Renal cortical epithelial cell (primary cell): ENCODE results near the gene ZNF787. TPM values are rescaled to one million over a fixed set of nuclear protein-coding genes. Genes with fewer than 3 reads are reported as not detected.
"Not testable (repeated sequence)": the region's sequence is repeated elsewhere in the genome, so short reads cannot be mapped to it uniquely, and the experiment has no call there.

Source experiments
- DNase-seq: peaks from one replicate; pipeline ENCODE4 v3.0.0-alpha.2; 2011; ENCODE audit warnings: low read depth
- total RNA-seq: library from RNA; depleted of rRNA; stranded (reverse); fragments of >200 nt; gene quantifications from 2 replicates; pipeline ENCODE4 v1.2.3, GENCODE V29; 2014

Gene ZNF787
- total RNA-seq = 25.6 and 41.0 TPM in 2 replicates

DNA sequence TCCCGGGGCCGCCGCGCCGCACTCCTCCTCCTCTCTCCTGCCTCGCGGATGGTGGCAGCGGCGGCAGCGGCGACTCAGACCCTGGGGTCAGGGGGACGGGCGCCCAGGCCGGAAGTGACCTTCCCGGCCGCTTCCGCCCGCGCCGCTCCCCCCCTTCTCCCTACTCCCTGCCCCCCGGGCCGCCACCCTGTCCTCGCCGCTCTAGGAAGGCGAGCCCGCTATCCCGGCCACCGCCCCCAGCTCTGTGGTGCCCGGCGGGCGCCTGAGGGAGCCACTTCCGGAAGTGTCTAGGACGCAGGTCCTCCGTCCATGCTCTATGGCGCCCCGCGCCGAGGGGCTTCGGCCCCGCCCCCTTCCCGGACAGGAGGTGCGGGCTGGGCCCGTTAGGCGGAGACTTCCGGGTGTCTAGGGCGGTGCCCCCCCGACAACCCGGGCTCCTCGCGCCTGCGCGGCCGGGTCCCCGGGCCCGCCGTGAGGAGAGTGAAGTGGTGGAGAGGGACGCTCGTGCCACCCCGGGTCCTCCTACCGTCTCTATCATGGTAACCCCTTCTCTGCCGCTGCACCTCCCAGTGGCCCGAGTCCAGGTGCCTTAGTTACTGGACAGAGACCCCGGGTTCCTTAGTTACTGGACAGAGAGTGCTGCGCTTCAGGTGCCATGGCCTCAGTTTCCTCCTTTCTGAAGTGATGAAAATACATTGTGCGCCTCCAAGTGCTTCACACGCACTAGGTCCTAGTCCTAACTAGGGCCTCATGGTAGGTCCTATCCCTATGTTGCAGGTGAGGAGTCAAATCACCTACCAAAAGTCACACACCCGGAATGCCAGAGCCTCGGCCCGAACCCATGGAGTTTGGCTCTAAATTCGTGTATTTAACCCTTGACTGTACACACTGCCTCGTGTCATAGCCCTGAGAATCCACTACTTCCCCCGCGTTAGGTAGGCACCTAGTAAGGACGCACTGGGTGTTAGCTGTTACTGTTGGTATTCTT lies at the start of gene ZNF787:
Gene ZNF787 (minus strand): TSS at position 116 of the 988 bp plus-strand sequence. CDS start 18,078 bp downstream, outside the sequence.
- DNase-seq = peak; percentile 85

GRCh38 chr19:56170261-56170660 lies 49.2 kb upstream of the ZNF787 start:
- peak; percentile 90 for DNase-seq

- peak; percentile 10 for DNase-seq
Measured at GRCh38 chr19:56167064-56167578, 46.0 kb upstream of the ZNF787 start.

DNA sequence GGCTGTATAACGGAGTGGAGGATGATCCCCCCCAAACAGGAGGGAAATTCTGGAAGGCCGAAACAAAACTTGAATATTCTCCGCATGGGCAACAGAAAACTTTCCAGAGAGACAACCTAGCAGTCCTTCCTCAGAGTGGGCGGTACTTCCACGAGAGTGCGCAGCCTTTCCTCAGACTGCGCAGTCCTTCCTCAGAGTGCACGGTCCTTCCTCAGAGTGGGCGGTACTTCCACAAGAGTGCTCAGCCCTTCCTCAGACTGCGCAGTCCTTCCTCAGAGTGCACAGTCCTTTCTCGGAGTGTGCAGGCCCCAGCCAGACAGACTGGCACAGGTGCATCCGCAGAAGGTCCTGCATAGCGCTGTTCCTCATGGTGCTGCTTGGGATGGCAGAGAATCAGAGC lies 42.0 kb upstream of the ZNF787 start:
- DNase-seq = no peak

DNA sequence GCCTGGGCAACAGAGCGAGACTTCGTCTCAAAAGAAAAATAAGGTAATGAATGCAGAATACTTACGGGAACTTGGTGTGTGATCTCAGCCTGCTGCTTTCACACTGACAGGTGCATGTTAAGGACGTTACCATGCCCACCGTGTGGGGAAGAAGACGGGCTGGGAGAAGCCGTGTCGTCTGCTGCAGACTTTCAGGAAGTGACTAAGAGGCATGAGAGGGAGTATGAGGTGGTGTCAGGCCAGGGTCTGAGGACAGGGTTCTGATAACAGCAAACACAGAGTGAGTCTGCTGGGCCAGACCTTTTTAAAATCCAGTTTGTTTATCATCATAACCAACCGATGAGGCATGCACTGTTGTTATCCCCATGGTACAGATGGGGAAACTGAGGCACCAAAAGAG lies 41.2 kb upstream of the ZNF787 start:
- peak; percentile 26 for DNase-seq

- no peak for DNase-seq
Measured at GRCh38 chr19:56161534-56161933, 40.4 kb upstream of the ZNF787 start.

DNA sequence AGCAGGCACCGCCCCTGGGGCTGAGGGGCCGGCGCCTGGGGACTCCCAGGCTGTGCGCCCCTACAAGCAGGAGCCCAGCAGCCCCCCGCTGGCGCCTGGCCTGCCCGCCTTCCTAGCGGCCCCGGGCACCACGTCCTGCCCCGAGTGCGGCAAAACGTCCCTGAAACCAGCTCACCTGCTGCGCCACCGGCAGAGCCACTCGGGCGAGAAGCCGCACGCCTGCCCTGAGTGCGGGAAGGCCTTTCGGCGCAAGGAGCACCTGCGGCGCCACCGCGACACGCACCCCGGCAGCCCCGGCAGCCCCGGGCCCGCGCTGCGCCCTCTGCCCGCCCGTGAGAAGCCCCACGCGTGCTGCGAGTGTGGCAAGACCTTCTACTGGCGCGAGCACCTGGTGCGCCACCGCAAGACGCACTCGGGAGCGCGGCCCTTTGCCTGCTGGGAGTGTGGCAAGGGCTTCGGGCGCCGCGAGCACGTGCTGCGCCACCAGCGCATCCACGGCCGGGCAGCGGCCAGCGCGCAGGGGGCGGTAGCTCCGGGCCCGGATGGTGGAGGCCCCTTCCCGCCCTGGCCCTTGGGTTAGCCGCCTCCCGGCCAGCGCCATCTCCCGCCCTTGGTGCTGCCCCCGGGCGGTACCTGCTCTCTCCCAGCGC lies 38.7 kb upstream of the ZNF787 start:
- no peak for DNase-seq

DNA sequence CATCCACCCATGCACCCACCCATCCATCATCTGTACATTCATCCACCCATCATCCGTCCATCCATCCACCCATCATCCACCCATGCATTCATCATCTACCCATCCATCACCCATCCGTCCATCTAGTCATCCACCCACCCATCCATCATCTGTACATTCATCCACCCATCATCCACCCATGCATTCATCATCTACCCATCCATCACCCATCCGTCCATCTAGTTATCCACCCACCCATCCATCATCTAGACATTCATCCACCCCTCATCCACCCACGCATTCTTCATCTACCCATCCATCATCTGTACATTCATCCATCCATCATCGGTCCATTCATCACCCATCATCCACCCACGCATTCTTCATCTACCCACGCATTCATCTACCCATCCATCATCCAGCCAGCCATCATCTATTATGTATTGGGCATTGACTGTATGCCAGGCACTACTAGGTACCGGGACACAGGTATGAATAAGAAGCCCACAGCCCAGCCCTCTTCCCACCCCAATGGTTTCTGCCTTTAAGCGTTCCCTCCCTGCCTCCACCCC lies 38.0 kb upstream of the ZNF787 start:
- DNase-seq = no peak

DNA sequence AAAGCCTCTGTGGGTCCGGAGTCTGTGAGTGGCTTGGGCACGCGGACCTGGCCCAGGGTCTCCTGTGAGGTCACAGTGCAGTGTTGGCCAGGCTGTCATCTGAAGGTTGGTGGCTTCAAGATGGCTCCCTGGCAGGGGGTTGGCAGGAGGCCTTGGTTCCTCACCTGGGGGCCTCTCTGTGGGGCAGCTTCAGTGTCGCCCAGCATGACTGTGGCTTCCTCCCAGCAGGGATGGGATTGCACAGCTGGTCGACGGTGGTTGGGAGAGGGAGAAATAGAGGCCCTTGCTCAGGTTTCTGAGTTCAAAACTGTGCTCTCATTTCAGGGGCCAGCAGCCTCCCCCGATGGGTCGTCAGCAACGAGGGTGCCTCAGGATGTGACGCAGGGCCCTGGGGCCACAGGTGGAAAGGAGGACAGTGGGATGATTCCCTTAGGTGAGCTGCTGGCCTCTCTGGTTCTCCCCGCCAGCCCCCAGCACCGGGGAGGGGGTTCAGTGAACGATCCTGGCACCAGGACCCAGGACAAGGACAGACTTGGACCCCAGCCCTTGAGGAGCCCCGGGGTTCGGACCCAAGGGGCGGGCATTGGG lies 37.2 kb upstream of the ZNF787 start:
- DNase-seq = no peak

GRCh38 chr19:56156768-56157167 lies 35.7 kb upstream of the ZNF787 start:
- DNase-seq = no peak

GRCh38 chr19:56155124-56155687 lies 34.1 kb upstream of the ZNF787 start:
- no peak for DNase-seq

GRCh38 chr19:56153507-56153906 lies 32.4 kb upstream of the ZNF787 start:
- no peak for DNase-seq

DNA sequence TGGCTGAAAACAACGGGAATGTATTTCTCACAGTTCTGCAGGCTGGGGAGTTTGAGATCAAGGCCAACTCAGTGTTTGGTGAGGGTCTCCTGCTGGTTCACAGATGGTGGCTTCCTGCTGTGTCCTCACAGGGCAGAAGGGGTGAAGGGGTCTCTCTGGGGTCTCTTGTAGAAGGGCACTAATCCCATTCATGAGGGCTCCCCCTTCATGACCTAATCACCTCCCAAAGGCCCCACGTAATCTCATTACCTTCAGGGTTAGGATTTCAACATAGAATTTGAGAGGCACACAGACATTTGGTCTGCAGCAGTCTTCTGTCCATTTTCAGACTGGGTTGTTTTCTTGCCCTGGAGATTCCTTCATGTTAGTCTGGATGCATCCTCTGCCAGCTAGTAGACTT lies 31.5 kb upstream of the ZNF787 start:
- no peak for DNase-seq

- DNase-seq = no peak
Measured at GRCh38 chr19:56150358-56150757, 29.3 kb upstream of the ZNF787 start.

- no peak for DNase-seq
Measured at GRCh38 chr19:56149656-56150038, 28.6 kb upstream of the ZNF787 start.

DNA sequence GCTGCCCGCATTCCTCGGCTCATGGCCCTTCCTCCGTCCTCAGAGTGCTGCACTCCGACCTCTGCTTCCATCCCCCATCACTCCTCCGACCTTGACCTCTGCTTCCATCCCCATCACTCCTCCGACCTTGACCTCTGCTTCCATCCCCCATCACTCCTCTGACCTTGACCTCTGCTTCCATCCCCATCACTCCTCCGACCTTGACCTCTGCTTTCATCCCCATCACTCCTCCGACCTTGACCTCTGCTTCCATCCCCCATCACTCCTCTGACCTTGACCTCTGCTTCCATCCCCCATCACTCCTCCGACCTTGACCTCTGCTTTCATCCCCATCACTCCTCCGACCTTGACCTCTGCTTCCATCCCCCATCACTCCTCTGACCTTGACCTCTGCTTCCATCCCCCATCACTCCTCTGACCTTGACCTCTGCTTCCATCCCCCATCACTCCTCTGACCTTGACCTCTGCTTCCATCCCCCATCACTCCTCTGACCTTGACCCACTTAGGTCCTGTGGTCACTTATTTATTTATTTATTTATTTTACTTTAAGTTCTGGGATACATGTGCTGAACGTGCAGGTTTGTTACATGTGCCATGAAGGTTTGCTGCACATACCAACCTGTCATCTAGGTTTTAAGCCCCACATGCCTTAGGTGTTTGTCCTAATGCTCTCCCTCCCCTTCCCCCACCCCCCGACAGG lies 28.0 kb upstream of the ZNF787 start:
- DNase-seq = not testable (repeated sequence)

DNA sequence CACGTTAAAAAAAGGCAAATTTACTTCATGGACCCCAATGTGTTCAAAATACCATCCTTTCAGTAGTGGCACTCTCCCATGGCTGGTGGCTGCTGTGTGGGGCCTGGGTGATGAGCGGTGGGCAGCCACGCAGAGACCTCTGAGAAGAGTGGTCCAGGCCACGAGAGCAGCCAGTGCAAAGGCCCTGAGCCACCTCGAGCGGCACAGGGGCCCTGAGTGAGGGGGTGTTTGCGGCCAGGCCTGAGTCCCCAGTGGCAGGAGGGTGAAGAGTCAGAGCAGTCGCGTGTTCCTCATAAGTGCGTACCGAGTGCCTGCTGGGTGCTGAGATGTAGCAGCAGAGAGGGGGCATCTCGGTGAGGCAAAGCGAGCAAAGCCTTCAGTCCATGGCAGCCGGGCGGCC lies 27.0 kb upstream of the ZNF787 start:
- DNase-seq = no peak

DNA sequence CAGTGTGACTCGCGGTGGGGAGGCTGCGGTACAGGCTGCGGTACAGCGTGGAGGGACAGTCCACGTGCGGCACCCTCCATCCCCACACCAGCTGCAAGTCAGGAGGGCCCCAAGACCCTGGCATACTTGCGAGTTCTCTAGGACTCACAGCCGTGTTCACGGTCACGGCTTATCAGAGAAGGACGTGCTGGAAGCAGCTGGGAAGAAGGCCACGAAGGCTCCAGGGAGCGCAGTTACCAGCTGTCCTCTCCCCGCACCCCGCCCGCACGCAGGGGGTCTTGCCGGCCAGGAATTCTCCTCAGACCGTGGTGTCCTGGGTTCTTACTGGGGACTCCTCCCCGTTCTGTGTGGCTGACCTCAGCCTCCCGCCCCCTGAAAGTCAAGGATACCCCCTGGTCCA lies 26.2 kb upstream of the ZNF787 start:
- DNase-seq = no peak

GRCh38 chr19:56146904-56147303 lies 25.8 kb upstream of the ZNF787 start:
- no peak for DNase-seq

DNA sequence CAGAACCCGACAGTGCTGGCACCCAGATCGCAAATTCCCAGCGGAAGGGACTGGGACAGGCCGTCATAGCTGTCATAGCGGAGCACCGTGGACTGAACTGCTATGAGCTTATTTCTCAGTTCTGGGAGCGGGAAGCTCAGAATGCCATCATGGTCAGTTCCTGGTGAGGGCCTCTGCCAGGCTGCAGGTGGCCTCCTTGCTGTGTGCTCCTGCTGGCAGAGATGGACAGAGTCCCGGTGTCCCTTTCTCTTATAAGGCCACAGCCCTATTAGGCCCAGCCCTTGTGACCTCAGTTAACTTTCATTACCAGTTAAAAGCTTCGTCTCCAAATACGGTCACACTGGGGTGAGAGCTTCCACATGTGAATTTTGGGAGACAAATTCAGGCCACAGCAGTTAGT lies 24.6 kb upstream of the ZNF787 start:
- DNase-seq = no peak

DNA sequence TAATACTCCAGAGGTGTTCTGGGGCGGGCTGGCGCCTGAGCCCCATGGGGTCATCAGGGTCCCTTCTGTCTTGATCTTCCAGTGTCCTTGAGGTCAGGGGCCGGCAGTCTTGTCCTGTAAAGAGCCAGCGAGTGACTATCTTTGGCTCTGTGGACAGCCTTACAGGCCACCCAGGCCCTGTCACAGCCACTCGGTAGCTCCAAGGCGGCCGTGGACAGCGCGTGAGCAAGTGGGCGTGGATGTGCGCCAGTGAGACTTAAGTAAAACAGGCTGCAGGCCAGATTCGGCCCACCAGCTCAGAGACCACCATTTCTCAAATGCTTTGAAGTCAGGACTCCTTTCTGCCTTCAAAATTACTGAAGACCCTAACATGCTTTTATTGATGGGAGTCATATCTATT lies 23.7 kb upstream of the ZNF787 start:
- no peak for DNase-seq
